H1 (cell line): ENCODE data around the gene BCAS1. TPM values are rescaled to one million over a fixed set of nuclear protein-coding genes. Genes with fewer than 3 reads are reported as not detected.

Source experiments
- ATF3 ChIP-seq: IDR thresholded peaks from 2 replicates; pipeline ENCODE4 v1.6.1; 2011; ENCODE audit warnings: low read depth, mild to moderate bottlenecking, low read length; ENCODE audit not compliant: insufficient read depth
- BCL11A ChIP-seq, 2 experiments: IDR thresholded peaks; one replicate each; pipeline ENCODE4 v1.6.1; 2011; ENCODE audit warnings: low read depth in 2 of 2, low read length in 2 of 2, mild to moderate bottlenecking in 2 of 2
- CHD7 ChIP-seq: fragments of 300-600 bp; sonication (generic); IDR thresholded peaks from 2 replicates; pipeline ENCODE4 v1.7.1; 2012; ENCODE audit warnings: low read length, moderate library complexity, mild to moderate bottlenecking, inconsistent platforms; ENCODE audit not compliant: insufficient replicate concordance
- EGR1 ChIP-seq: IDR thresholded peaks from 2 replicates; pipeline ENCODE4 v1.6.1; 2011; ENCODE audit warnings: low read depth, low read length, borderline replicate concordance
- GABPA ChIP-seq: IDR thresholded peaks from 2 replicates; pipeline ENCODE4 v1.6.1; 2011; ENCODE audit warnings: mild to moderate bottlenecking, low read length, moderate library complexity, borderline replicate concordance; ENCODE audit not compliant: insufficient read depth
- JUND ChIP-seq: IDR thresholded peaks from 2 replicates; pipeline ENCODE4 v1.6.1; 2011; ENCODE audit warnings: mild to moderate bottlenecking, improper control_type of control experiment, low read length
- KDM5A ChIP-seq: fragments of 200-600 bp; IDR thresholded peaks from 2 replicates; pipeline ENCODE4 v1.7.1; 2012; ENCODE audit warnings: mild to moderate bottlenecking, low read length, inconsistent platforms, mixed read lengths
- MAFK ChIP-seq: IDR thresholded peaks from 2 replicates; pipeline ENCODE4 v1.6.1; 2012; ENCODE audit warnings: low read depth, mild to moderate bottlenecking, improper control_type of control experiment, low read length
- NRF1 ChIP-seq: IDR thresholded peaks from 2 replicates; pipeline ENCODE4 v1.6.1; 2011; ENCODE audit warnings: mild to moderate bottlenecking, low read depth, low read length, improper control_type of control experiment
- SIN3A ChIP-seq, 2 experiments: IDR thresholded peaks in 1 of 2; conservative IDR thresholded peaks in 1 of 2; 2 replicates each; pipeline ENCODE4 v1.6.1; 2011 to 2012; ENCODE audit warnings: low read length in 2 of 2, improper control_type of control experiment in 1 of 2, low read depth in 1 of 2, mild to moderate bottlenecking in 1 of 2
- SP4 ChIP-seq: IDR thresholded peaks from 2 replicates; pipeline ENCODE4 v1.6.1; 2012; ENCODE audit warnings: low read length, inconsistent platforms
- ZNF274 ChIP-seq: IDR thresholded peaks from 2 replicates; pipeline ENCODE4 v1.7.0; 2012; ENCODE audit warnings: low read length, borderline replicate concordance; ENCODE audit errors: extremely low read depth
- polyA plus RNA-seq, 7 experiments: library from polyadenylated mRNA; depleted of rRNA in 3 of 7; stranded (reverse) in 5 of 7; unstranded in 2 of 7; fragments of >200 nt in 5 of 7; fragments of 200-250 nt in 2 of 7; gene quantifications; 1 replicate in 5 of 7; 2 replicates in 1 of 7; 4 replicates in 1 of 7; pipeline versions ENCODE4 v1.2.1 to v1.2.3, GENCODE V29; 2011 to 2013; ENCODE audit warnings: missing spikeins in 2 of 7, mixed read lengths in 2 of 7
- total RNA-seq: library from RNA; stranded (reverse); fragmentation: NEBNext Ultra II Directional; extraction: Animal tissue kit (Norgen Biotek cat#: 25700); gene quantifications from 2 replicates; pipeline ENCODE4 v1.2.1, GENCODE V29; 2021

The BCAS1 gene
- total and polyA plus RNA-seq, 2 of the 8 experiments (the other 6 are each of a cell fraction or from before 2014, with no cell fraction given): 0.06 to 0.19 TPM

- TF ChIP-seq CHD7 (no peak), GABPA (no peak), SIN3A (conservative IDR thresholded peaks at IDR 0.05 in 1 of 2, IDR thresholded peaks at IDR 0.05 in 1 of 2; ENCODE audit: low read depth in 1 of 2, low read length in 2 of 2) (no peak), EGR1 (no peak), ZNF274 (no peak), ATF3 (no peak), MAFK (no peak), KDM5A (no peak), NRF1 (no peak), SP4 (no peak), BCL11A (IDR thresholded peaks at IDR 0.05; ENCODE audit: low read depth in 2 of 2, low read length in 2 of 2) (no peak), JUND (no peak)
These were observed 169.3 kb downstream of the BCAS1 start (continued) for GRCh38 chr20:53901064-53901463.
